Colonic mucosa (tissue), 4 donors: ENCODE data around the gene MYNN. TPM values are rescaled to one million over a fixed set of nuclear protein-coding genes. Genes with fewer than 3 reads are reported as not detected.

ENCODE experiments used
- DNase-seq: peaks from one replicate; pipeline ENCODE4 v3.0.0-alpha.2; 2020
- H3K27ac ChIP-seq: fragments of 200-600 bp; one replicate; pipeline ENCODE4 v1.8.0; 2021
- H3K27me3 ChIP-seq: fragments of 200-600 bp; one replicate; pipeline ENCODE4 v1.8.0; 2021
- H3K36me3 ChIP-seq: fragments of 200-600 bp; one replicate; pipeline ENCODE4 v1.8.0; 2021
- H3K4me1 ChIP-seq: fragments of 200-600 bp; one replicate; pipeline ENCODE4 v1.8.0; 2021; ENCODE audit warnings: mild to moderate bottlenecking
- H3K4me3 ChIP-seq: fragments of 200-600 bp; one replicate; pipeline ENCODE4 v1.8.0; 2021
- H3K9ac ChIP-seq, 2 donors: one replicate each; pipeline ENCODE4 v1.7.0; 2013; ENCODE audit warnings: control low read depth in 2 of 2, low read depth in 2 of 2, low read length in 2 of 2
- H3K9me3 ChIP-seq: fragments of 200-600 bp; one replicate; pipeline ENCODE4 v1.8.0; 2021
- intact Hi-C: fragments of 100-400 bp; cut with DNase I; formaldehyde crosslinking; loops from one replicate; pipeline ENCODE4 v1.14.1; 2022
- total RNA-seq, 2 donors: library from RNA; stranded (reverse); fragmentation: NEBNext Ultra II Directional in 1 of 2; extraction: Animal tissue kit (Norgen Biotek cat#: 25700) in 1 of 2; gene quantifications; one replicate each; pipeline ENCODE4 v1.2.1, GENCODE V29; 2021
- TF ChIP-seq, protein P1 (sequence below): fragments of 200-600 bp; IDR thresholded peaks from one replicate; pipeline ENCODE4 v1.8.0; 2022; ENCODE audit warnings: antibody characterized with exemption, mild to moderate bottlenecking
- donor health status: healthy.
- donor health status: DM: no; HTN: no; CAD: no.
- donor health status: DM: no; HTN: no; CAD: no.

Gene MYNN
- total RNA-seq, 2 donors from 2014 or later: 11.1 to 12.9 TPM

DNA sequence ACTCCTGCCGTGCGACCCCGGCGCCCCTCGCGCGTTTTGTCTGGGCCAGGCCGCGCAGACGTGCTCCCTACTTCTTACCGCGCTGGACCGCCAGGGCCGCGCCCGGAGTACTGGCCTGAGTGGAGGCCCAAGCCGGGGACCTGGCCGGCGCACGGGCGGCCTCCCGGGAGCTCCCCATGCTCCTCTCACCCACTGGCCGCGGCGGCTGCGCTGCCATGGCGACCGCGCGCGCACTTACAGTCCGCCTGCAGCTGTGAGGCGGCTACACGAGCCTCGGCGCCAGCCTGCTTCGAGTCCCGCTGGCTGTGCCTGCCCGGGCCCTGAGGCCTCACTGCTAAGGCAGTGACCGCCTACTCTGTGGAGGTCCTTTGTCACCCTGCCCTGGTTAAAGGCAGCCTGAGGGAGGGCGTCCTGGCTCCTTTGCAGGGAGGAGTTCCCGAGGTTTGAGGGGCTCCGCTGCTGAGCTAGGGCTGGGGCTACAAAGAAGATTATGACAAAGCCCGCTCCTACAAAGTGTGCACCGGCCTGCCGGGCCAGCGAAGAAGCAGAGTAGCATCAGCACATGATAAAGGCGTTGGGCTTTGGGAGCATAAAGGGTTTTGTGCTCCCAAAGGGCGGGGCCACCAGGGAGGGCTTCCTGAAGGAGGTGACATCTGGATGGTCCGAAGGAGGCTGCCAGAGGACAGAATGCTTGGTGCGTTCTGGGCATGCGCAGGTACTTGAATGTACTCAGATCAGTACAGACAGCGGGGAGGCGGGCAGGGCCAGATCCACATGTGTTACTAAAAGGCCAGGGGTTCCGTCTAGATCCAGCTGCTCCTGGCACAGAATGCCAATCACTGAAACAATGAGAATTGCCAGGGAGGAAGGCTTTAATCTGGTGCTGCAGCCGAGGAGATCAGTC is 39.4 kb downstream of the MYNN start, which contains the start of the genes LRRC34 and LRRIQ4:
Gene LRRC34, minus strand, starts transcription at position 573 of the 904 bp plus-strand sequence. Its CDS starts 356 bp downstream, at position 217.
Gene LRRIQ4, plus strand, starts transcription at position 539 of the 904 bp plus-strand sequence. CDS start 9,052 bp downstream, outside the sequence.
- intact Hi-C loops: no loop called here
- peak within 1 kb of the TSS; percentile 38 to 74 for H3K9ac ChIP-seq
- H3K4me1 ChIP-seq: no peaks in the 10 kb centered on the region
- DNase-seq: peak; percentile 84
- peak within 1 kb of the TSS; percentile 32 for H3K27ac ChIP-seq
- H3K36me3 ChIP-seq: no peaks in the 10 kb centered on the region
- no peaks in the 10 kb centered on the region for H3K27me3 ChIP-seq
- peak within 1 kb of the TSS; percentile 57 for H3K4me3 ChIP-seq
- TF ChIP-seq, protein P1, sequence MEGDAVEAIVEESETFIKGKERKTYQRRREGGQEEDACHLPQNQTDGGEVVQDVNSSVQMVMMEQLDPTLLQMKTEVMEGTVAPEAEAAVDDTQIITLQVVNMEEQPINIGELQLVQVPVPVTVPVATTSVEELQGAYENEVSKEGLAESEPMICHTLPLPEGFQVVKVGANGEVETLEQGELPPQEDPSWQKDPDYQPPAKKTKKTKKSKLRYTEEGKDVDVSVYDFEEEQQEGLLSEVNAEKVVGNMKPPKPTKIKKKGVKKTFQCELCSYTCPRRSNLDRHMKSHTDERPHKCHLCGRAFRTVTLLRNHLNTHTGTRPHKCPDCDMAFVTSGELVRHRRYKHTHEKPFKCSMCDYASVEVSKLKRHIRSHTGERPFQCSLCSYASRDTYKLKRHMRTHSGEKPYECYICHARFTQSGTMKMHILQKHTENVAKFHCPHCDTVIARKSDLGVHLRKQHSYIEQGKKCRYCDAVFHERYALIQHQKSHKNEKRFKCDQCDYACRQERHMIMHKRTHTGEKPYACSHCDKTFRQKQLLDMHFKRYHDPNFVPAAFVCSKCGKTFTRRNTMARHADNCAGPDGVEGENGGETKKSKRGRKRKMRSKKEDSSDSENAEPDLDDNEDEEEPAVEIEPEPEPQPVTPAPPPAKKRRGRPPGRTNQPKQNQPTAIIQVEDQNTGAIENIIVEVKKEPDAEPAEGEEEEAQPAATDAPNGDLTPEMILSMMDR: no peak
- H3K9me3 ChIP-seq: no peaks in the 10 kb centered on the region

DNA sequence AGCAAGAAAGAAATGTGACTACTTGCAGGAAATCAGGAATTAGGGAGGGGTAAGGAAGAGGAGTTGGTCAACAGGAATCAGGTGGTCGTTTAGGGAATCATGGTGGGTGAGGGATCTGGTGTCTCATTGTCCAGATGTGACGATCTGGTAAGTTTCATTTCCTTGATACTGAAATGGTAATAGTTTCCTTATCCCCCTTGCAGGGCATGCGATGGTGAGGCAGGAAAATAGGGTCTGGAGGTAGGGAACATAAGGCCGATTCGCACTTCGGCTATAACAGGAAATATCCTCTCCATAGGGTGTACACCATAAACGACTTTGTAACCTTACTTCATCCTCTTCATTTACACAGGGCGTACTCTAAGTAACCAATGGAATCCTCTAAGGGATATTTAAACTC is 40.1 kb downstream of the MYNN start:
- no peaks in the 10 kb centered on the region for H3K4me1 ChIP-seq
- H3K9me3 ChIP-seq: no peaks in the 10 kb centered on the region
- intact Hi-C loops: no loop called here
- TF ChIP-seq, protein P1: no peak
- H3K27me3 ChIP-seq: no peaks in the 10 kb centered on the region
- no peak overlapping the region for H3K27ac ChIP-seq
- H3K9ac ChIP-seq: peak overlapping the region; percentile 38 to 74
- DNase-seq: no peak
- peak overlapping the region; percentile 19 for H3K4me3 ChIP-seq
- H3K36me3 ChIP-seq: no peaks in the 10 kb centered on the region

DNA sequence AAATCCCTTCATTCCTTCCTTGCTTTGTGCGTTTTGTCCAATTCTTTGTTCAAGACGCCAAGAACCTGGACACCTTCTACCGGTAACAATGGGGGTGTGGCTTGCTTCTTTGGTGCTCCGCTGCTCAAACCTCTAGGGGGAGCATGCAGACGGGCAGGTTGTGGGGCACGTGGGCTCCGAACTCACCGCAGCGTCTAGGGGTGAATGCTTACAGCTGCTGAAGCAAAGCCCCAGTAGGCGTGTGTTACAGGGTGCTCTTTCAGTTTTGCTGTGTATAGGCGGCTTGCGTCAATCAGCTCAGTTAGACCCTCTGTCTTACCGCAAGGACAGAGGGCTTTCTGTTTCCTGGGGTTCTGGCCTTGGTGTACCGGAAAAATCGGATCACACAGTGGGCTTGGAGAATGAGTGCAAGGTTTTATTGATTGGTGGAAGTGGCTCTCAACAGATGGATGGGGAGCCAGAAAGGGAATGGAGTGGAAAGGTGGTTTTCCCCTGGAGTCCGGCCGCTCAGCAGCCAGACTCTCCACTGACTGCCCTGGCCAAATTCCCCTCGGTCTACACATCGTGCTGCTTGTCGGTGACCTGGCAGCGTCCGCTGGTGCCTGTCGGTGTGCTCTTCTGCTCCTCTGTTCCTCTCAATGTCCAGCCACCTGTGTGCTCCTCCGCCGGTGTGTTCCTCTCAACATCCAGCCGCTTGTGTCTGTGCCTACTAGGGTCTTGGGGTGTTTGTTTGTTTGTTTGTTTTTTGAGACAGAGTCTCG is 40.7 kb downstream of the MYNN start:
- H3K36me3 ChIP-seq: no peaks in the 10 kb centered on the region
- TF ChIP-seq, protein P1: peak; percentile 43
- peak overlapping the region in 1 of 2 donors; percentile 38 for H3K9ac ChIP-seq
- no peaks in the 10 kb centered on the region for H3K27me3 ChIP-seq
- peak overlapping the region; percentile 19 for H3K4me3 ChIP-seq
- no peaks in the 10 kb centered on the region for H3K9me3 ChIP-seq
- no peaks in the 10 kb centered on the region for H3K4me1 ChIP-seq
- H3K27ac ChIP-seq: no peak overlapping the region
- DNase-seq: peak; percentile 73
- intact Hi-C loops: no loop called here

DNA sequence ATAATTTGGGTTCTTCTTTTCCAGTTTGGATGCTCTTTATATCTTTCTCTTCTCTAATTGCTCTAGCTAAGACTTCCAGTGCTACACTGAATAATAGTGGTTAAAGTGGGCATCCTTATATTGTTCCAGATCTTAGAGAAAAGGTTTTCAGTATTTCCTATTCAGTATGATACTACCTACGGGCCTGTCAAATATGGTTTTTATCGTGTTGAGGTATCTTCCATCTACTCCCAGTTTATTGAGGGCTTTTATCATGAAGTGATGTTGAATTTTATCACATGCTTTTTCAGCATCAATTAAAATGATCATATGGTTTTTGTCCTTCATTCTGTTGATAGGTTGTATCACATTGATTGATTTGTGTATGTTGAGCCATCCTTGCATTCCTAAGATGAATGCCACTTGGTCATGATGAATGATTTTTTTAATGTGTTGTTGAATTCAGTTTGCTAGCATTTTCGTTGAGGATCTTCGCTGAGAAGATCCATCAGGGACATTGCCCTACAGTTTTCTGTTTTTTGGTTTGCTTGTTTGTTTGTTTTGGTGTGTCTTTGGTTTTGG is 42.5 kb downstream of the MYNN start:
- Histone ChIP-seq H3K9ac (no peak overlapping the region), H3K27me3 (no peaks in the 10 kb centered on the region), H3K36me3 (no peaks in the 10 kb centered on the region), H3K4me3 (no peak overlapping the region), H3K9me3 (no peaks in the 10 kb centered on the region), H3K4me1 (no peaks in the 10 kb centered on the region), H3K27ac (no peak overlapping the region)
- no peak for DNase-seq
- TF ChIP-seq, protein P1: no peak
- intact Hi-C loops: no loop called here

DNA sequence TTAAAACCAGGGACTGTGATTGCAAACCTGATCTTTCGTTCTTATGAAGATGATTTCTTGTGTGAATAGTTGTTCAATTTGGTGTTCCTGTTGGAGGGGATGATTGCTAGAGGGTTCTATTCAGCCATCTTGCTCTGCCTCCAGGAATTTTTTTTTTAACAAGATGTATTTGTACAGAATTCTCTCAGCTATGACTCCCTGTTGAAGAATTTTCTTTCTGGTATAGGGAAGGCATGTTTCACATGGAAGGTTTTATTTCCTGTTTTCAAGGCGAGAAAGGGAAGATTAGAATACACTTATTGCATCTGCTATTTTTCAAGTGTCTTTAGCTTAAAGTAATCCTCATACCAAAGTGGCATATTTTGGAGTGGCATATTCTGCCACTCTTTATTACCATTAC is 45.1 kb downstream of the MYNN start:
- no peak for DNase-seq
- no peaks in the 10 kb centered on the region for H3K4me1 ChIP-seq
- H3K9ac ChIP-seq: no peak overlapping the region
- H3K4me3 ChIP-seq: no peak overlapping the region
- intact Hi-C loops: no loop called here
- H3K36me3 ChIP-seq: no peaks in the 10 kb centered on the region
- no peak overlapping the region for H3K27ac ChIP-seq
- H3K27me3 ChIP-seq: no peaks in the 10 kb centered on the region
- TF ChIP-seq, protein P1: no peak
- H3K9me3 ChIP-seq: no peaks in the 10 kb centered on the region
